Endothelial cell (in vitro differentiated cells): ENCODE results near the gene SLC7A14. TPM values are rescaled to one million over a fixed set of nuclear protein-coding genes. Genes with fewer than 3 reads are reported as not detected.

Experiments used
- DNase-seq: peaks from one replicate; pipeline ENCODE4 v3.0.0; 2021; ENCODE audit warnings: low spot score
- H3K27ac Mint-ChIP-seq: one replicate; pipeline ENCODE4 v1.8.0; 2021; ENCODE audit warnings: mixed read lengths, inconsistent platforms; ENCODE audit not compliant: unreplicated experiment
- H3K27me3 Mint-ChIP-seq: one replicate; pipeline ENCODE4 v1.8.0; 2021; ENCODE audit warnings: mild to moderate bottlenecking, moderate library complexity, mixed read lengths, inconsistent platforms; ENCODE audit not compliant: unreplicated experiment
- H3K36me3 Mint-ChIP-seq: one replicate; pipeline ENCODE4 v1.8.0; 2021; ENCODE audit warnings: mild to moderate bottlenecking, low read depth, mixed read lengths, inconsistent platforms; ENCODE audit not compliant: unreplicated experiment
- H3K4me1 Mint-ChIP-seq: one replicate; pipeline ENCODE4 v1.8.0; 2021; ENCODE audit warnings: mild to moderate bottlenecking, mixed read lengths, inconsistent platforms; ENCODE audit not compliant: unreplicated experiment
- H3K4me3 Mint-ChIP-seq: one replicate; pipeline ENCODE4 v1.8.0; 2021; ENCODE audit warnings: mild to moderate bottlenecking, mixed read lengths, inconsistent platforms; ENCODE audit not compliant: unreplicated experiment
- H3K9me3 Mint-ChIP-seq: one replicate; pipeline ENCODE4 v1.8.0; 2021; ENCODE audit warnings: mixed read lengths, inconsistent platforms; ENCODE audit not compliant: unreplicated experiment
- CTCF ChIP-seq: fragments of 200-600 bp; sonication (generic); IDR thresholded peaks from one replicate; pipeline ENCODE4 v1.5.0; 2021; ENCODE audit warnings: antibody characterized with exemption; ENCODE audit not compliant: unreplicated experiment
- total RNA-seq: library from RNA; stranded (reverse); fragmentation: NEBNext Ultra II Directional; extraction: Animal tissue kit (Norgen Biotek cat#: 25700); gene quantifications from one replicate; pipeline ENCODE4 v1.2.1, GENCODE V29; 2021; ENCODE audit not compliant: unreplicated experiment

SLC7A14 gene
- total RNA-seq, 1 donor from 2014 or later, result 2.5 TPM

GRCh38 chr3:170470063-170471016 is 115.5 kb downstream of the SLC7A14 start:
- no peak overlapping the region for H3K4me3 Mint-ChIP-seq
- no peaks in the 10 kb centered on the region for H3K4me1 Mint-ChIP-seq
- DNase-seq, result no peak
- peaks cover 2% of the 10 kb centered on the region for H3K27me3 Mint-ChIP-seq
- no peaks in the 10 kb centered on the region for H3K9me3 Mint-ChIP-seq
- no peak for TF ChIP-seq CTCF
- no peaks in the 10 kb centered on the region for H3K36me3 Mint-ChIP-seq
- H3K27ac Mint-ChIP-seq, result no peak overlapping the region

GRCh38 chr3:170469151-170470062 is 116.5 kb downstream of the SLC7A14 start:
- Mint-ChIP-seq H3K27me3 (peaks cover 2% of the 10 kb centered on the region), H3K27ac (no peak overlapping the region), H3K9me3 (no peaks in the 10 kb centered on the region), H3K36me3 (no peaks in the 10 kb centered on the region), H3K4me3 (no peak overlapping the region), H3K4me1 (no peaks in the 10 kb centered on the region)
- no peak for TF ChIP-seq CTCF
- no peak for DNase-seq

- Mint-ChIP-seq H3K27me3 (peaks cover 2% of the 10 kb centered on the region), H3K4me1 (no peaks in the 10 kb centered on the region), H3K9me3 (no peaks in the 10 kb centered on the region), H3K27ac (no peak overlapping the region), H3K36me3 (no peaks in the 10 kb centered on the region), H3K4me3 (no peak overlapping the region)
- no peak for TF ChIP-seq CTCF
- DNase-seq, result no peak
These were observed 118.2 kb downstream of the SLC7A14 start for GRCh38 chr3:170467571-170468147.

GRCh38 chr3:170467007-170467406 is 118.9 kb downstream of the SLC7A14 start:
- no peak for DNase-seq
- Mint-ChIP-seq H3K27ac (no peak overlapping the region), H3K36me3 (no peaks in the 10 kb centered on the region), H3K4me1 (no peaks in the 10 kb centered on the region), H3K4me3 (no peak overlapping the region), H3K9me3 (no peaks in the 10 kb centered on the region), H3K27me3 (peaks cover 2% of the 10 kb centered on the region)
- TF ChIP-seq CTCF, result no peak
